HG02970 (cell line): Measurements from ENCODE around the gene PEF1.

ENCODE experiments used
- ATAC-seq: cut with Tn5 transposase; IDR thresholded peaks from one replicate; pipeline ENCODE4 v1.9.1; 2021; ENCODE audit warnings: mild to moderate bottlenecking, moderate library complexity, moderate number of reproducible peaks; ENCODE audit not compliant: unreplicated experiment, low FRiP score

PEF1 gene

GRCh38 chr1:31637915-31638673, 6.6 kb downstream of the PEF1 start:
- no peak for ATAC-seq

GRCh38 chr1:31633117-31633516, 11.6 kb downstream of the PEF1 start:
- ATAC-seq: no peak

- ATAC-seq: no peak
These were observed 12.0 kb downstream of the PEF1 start for GRCh38 chr1:31632649-31633048.

GRCh38 chr1:31628931-31629556, 15.6 kb downstream of the PEF1 start:
- ATAC-seq: no peak

GRCh38 chr1:31627930-31628559, 16.6 kb downstream of the PEF1 start:
- no peak for ATAC-seq

- ATAC-seq: no peak
These were observed 17.3 kb downstream of the PEF1 start for GRCh38 chr1:31627301-31627929.

- ATAC-seq: no peak
These were observed 18.2 kb downstream of the PEF1 start for GRCh38 chr1:31626223-31627207.

- no peak for ATAC-seq
These were observed 19.0 kb downstream of the PEF1 start for GRCh38 chr1:31625561-31626222.

- ATAC-seq: no peak
These were observed 19.8 kb downstream of the PEF1 start for GRCh38 chr1:31624731-31625514.

GRCh38 chr1:31624309-31624708, 20.4 kb downstream of the PEF1 start:
- ATAC-seq: no peak

GRCh38 chr1:31623365-31623764, 21.3 kb downstream of the PEF1 start:
- ATAC-seq: no peak

- ATAC-seq: no peak
These were observed 22.6 kb downstream of the PEF1 start for GRCh38 chr1:31621847-31622730.

GRCh38 chr1:31621498-31621820, 23.2 kb downstream of the PEF1 start:
- no peak for ATAC-seq

GRCh38 chr1:31620631-31621497, 23.8 kb downstream of the PEF1 start:
- no peak for ATAC-seq

- ATAC-seq: no peak
These were observed 25.5 kb downstream of the PEF1 start for GRCh38 chr1:31618916-31619846.
